Neural progenitor cell (in vitro differentiated cells): ENCODE results near the gene TBC1D10A. TPM values are rescaled to one million over a fixed set of nuclear protein-coding genes. Genes with fewer than 3 reads are reported as not detected.
A peak's percentile ranks its signal among the peaks of the same experiment; 100 is the strongest.

Experiments
- DNase-seq: peaks from one replicate; pipeline ENCODE4 v3.0.0-alpha.2; 2016; ENCODE audit warnings: low spot score
- H2AFZ ChIP-seq: fragments of 200-600 bp; sonication (generic); replicated peaks from 2 replicates; pipeline ENCODE4 v1.6.1; 2016; ENCODE audit warnings: antibody characterized with exemption
- H3F3A ChIP-seq: fragments of 200-600 bp; sonication (generic); 2 replicates; pipeline ENCODE4 v1.6.1; 2016; ENCODE audit warnings: antibody characterized with exemption, low read depth
- H3K27ac ChIP-seq: fragments of 200-600 bp; sonication (generic); 2 replicates; pipeline ENCODE4 v1.5.1; 2016; ENCODE audit warnings: mild to moderate bottlenecking
- H3K27me3 ChIP-seq: fragments of 200-600 bp; sonication (generic); 2 replicates; pipeline ENCODE4 v1.6.1; 2016; ENCODE audit warnings: mild to moderate bottlenecking, moderate library complexity
- H3K36me3 ChIP-seq: fragments of 200-600 bp; sonication (generic); 2 replicates; pipeline ENCODE4 v1.5.1; 2016
- H3K4me1 ChIP-seq: fragments of 200-600 bp; sonication (generic); 2 replicates; pipeline ENCODE4 v1.6.1; 2016; ENCODE audit warnings: mixed run types
- H3K4me2 ChIP-seq: fragments of 200-600 bp; sonication (generic); 2 replicates; pipeline ENCODE4 v1.6.1; 2016
- H3K4me3 ChIP-seq: fragments of 200-600 bp; sonication (generic); 2 replicates; pipeline ENCODE4 v1.5.1; 2016
- H3K79me2 ChIP-seq: fragments of 200-600 bp; sonication (generic); 2 replicates; pipeline ENCODE4 v1.6.1; 2016; ENCODE audit warnings: low read depth
- H3K9ac ChIP-seq: fragments of 200-600 bp; sonication (generic); 2 replicates; pipeline ENCODE4 v1.6.1; 2016
- H3K9me3 ChIP-seq: fragments of 200-600 bp; sonication (generic); 2 replicates; pipeline ENCODE4 v1.5.1; 2016; ENCODE audit warnings: low read depth
- H4K20me1 ChIP-seq: fragments of 200-600 bp; sonication (generic); 2 replicates; pipeline ENCODE4 v1.6.1; 2016; ENCODE audit warnings: low read depth
- H3K27ac Mint-ChIP-seq: 3 replicates; pipeline ENCODE4 v1.8.0; 2021; ENCODE audit warnings: mixed read lengths
- H3K27me3 Mint-ChIP-seq: 2 replicates; pipeline ENCODE4 v1.8.0; 2022; ENCODE audit warnings: low read depth, mild to moderate bottlenecking, inconsistent platforms, moderate library complexity, mixed read lengths; ENCODE audit not compliant: insufficient read depth
- H3K36me3 Mint-ChIP-seq: 3 replicates; pipeline ENCODE4 v1.8.0; 2021; ENCODE audit warnings: mixed read lengths
- H3K4me1 Mint-ChIP-seq: 3 replicates; pipeline ENCODE4 v1.8.0; 2021; ENCODE audit warnings: mixed read lengths
- H3K4me3 Mint-ChIP-seq: 3 replicates; pipeline ENCODE4 v1.8.0; 2021; ENCODE audit warnings: mild to moderate bottlenecking, moderate library complexity, mixed read lengths
- H3K9me3 Mint-ChIP-seq: 3 replicates; pipeline ENCODE4 v1.8.0; 2020; ENCODE audit warnings: mixed read lengths
- CTCF ChIP-seq: fragments of 200-600 bp; sonication (generic); IDR thresholded peaks from 2 replicates; pipeline ENCODE4 v1.5.1; 2017; ENCODE audit warnings: antibody characterized with exemption, mild to moderate bottlenecking
- EZH2 ChIP-seq: fragments of 200-600 bp; sonication (generic); IDR thresholded peaks from 2 replicates; pipeline ENCODE4 v1.6.1; 2017; ENCODE audit warnings: antibody characterized with exemption, mild to moderate bottlenecking, moderate library complexity
- EZH2phosphoT487 ChIP-seq: fragments of 200-600 bp; sonication (generic); IDR thresholded peaks from 2 replicates; pipeline ENCODE4 v1.6.1; 2017; ENCODE audit warnings: antibody characterized with exemption
- total RNA-seq: library from RNA; depleted of rRNA; stranded (reverse); fragments of >200 nt; gene quantifications from 2 replicates; pipeline ENCODE4 v1.2.3, GENCODE V29; 2015; ENCODE audit warnings: low replicate concordance

The TBC1D10A gene
- total RNA-seq, 1 donor from 2014 or later: 6.2 TPM

GRCh38 chr22:30265823-30266444, 60.8 kb downstream of the TBC1D10A start:
- no peaks in the 10 kb centered on the region for H3K9me3 Mint-ChIP-seq
- H3K27ac Mint-ChIP-seq: peak overlapping the region; percentile 72
- Histone ChIP-seq H3K9me3 (no peaks in the 10 kb centered on the region), H3K36me3 (no peaks in the 10 kb centered on the region), H2AFZ (no peak overlapping the region), H3K27me3 (peaks cover 4% of the 10 kb centered on the region), H4K20me1 (no peaks in the 10 kb centered on the region), H3K9ac (no peak overlapping the region), H3K4me3 (no peak overlapping the region), H3K79me2 (no peaks in the 10 kb centered on the region), H3K4me2 (no peak overlapping the region), H3K27ac (no peak overlapping the region), H3F3A (no peaks in the 10 kb centered on the region), H3K4me1 (no peaks in the 10 kb centered on the region)
- H3K4me3 Mint-ChIP-seq: no peak overlapping the region
- no peak for TF ChIP-seq EZH2phosphoT487
- no peak for TF ChIP-seq EZH2
- TF ChIP-seq CTCF: no peak
- peaks cover 8% of the 10 kb centered on the region for H3K27me3 Mint-ChIP-seq
- H3K36me3 Mint-ChIP-seq: no peaks in the 10 kb centered on the region
- H3K4me1 Mint-ChIP-seq: peaks cover 13% of the 10 kb centered on the region
- DNase-seq: no peak

GRCh38 chr22:30265131-30265720, 61.5 kb downstream of the TBC1D10A start:
- Histone ChIP-seq H3K79me2 (no peaks in the 10 kb centered on the region), H2AFZ (no peak overlapping the region), H3K4me3 (no peak overlapping the region), H3F3A (no peaks in the 10 kb centered on the region), H3K36me3 (no peaks in the 10 kb centered on the region), H3K9ac (no peak overlapping the region), H3K27me3 (peaks cover 4% of the 10 kb centered on the region), H3K4me1 (no peaks in the 10 kb centered on the region), H3K9me3 (no peaks in the 10 kb centered on the region), H3K27ac (no peak overlapping the region), H3K4me2 (no peak overlapping the region), H4K20me1 (no peaks in the 10 kb centered on the region)
- Mint-ChIP-seq H3K27me3 (peaks cover 10% of the 10 kb centered on the region), H3K9me3 (no peaks in the 10 kb centered on the region), H3K27ac (no peak overlapping the region), H3K4me1 (peaks cover 13% of the 10 kb centered on the region), H3K36me3 (no peaks in the 10 kb centered on the region), H3K4me3 (no peak overlapping the region)
- TF ChIP-seq EZH2: no peak
- TF ChIP-seq EZH2phosphoT487: no peak
- TF ChIP-seq CTCF: no peak
- no peak for DNase-seq

GRCh38 chr22:30263883-30264282, 62.9 kb downstream of the TBC1D10A start:
- TF ChIP-seq EZH2phosphoT487: no peak
- no peak for TF ChIP-seq EZH2
- no peak for TF ChIP-seq CTCF
- Histone ChIP-seq H3K79me2 (no peaks in the 10 kb centered on the region), H3K9me3 (no peaks in the 10 kb centered on the region), H3K4me3 (no peak overlapping the region), H3F3A (no peaks in the 10 kb centered on the region), H3K4me2 (no peak overlapping the region), H3K27ac (no peak overlapping the region), H3K9ac (no peak overlapping the region), H4K20me1 (no peaks in the 10 kb centered on the region), H3K36me3 (no peaks in the 10 kb centered on the region), H2AFZ (no peak overlapping the region), H3K27me3 (peaks cover 4% of the 10 kb centered on the region), H3K4me1 (no peaks in the 10 kb centered on the region)
- Mint-ChIP-seq H3K4me1 (peaks cover 13% of the 10 kb centered on the region), H3K36me3 (no peaks in the 10 kb centered on the region), H3K27ac (no peak overlapping the region), H3K4me3 (no peak overlapping the region), H3K9me3 (no peaks in the 10 kb centered on the region), H3K27me3 (peaks cover 10% of the 10 kb centered on the region)
- DNase-seq: no peak
